ENCODE data around the gene DGKD. TPM values are rescaled to one million over a fixed set of nuclear protein-coding genes. Genes with fewer than 3 reads are reported as not detected.

DGKD gene
- polyA plus RNA-seq, 3 donors: 14.5 to 67.5 (median 16.6) TPM

GRCh38 chr2:233468047-233468740 is 113.9 kb downstream of the DGKD start:
- TF ChIP-seq, protein P1, sequence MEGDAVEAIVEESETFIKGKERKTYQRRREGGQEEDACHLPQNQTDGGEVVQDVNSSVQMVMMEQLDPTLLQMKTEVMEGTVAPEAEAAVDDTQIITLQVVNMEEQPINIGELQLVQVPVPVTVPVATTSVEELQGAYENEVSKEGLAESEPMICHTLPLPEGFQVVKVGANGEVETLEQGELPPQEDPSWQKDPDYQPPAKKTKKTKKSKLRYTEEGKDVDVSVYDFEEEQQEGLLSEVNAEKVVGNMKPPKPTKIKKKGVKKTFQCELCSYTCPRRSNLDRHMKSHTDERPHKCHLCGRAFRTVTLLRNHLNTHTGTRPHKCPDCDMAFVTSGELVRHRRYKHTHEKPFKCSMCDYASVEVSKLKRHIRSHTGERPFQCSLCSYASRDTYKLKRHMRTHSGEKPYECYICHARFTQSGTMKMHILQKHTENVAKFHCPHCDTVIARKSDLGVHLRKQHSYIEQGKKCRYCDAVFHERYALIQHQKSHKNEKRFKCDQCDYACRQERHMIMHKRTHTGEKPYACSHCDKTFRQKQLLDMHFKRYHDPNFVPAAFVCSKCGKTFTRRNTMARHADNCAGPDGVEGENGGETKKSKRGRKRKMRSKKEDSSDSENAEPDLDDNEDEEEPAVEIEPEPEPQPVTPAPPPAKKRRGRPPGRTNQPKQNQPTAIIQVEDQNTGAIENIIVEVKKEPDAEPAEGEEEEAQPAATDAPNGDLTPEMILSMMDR (IDR thresholded peaks at IDR 0.05): no peak
- no peaks in the 10 kb centered on the region for H3K4me1 Mint-ChIP-seq
- peaks cover 0 to 1% (median 0%) of the 10 kb centered on the region in 3 donors for H3K27me3 Mint-ChIP-seq (ENCODE audit: low read depth in 3 of 3)
- Histone ChIP-seq H3K4me3 (replicated peaks in 1 of 3; ENCODE audit: low read depth in 2 of 3, low read length in 3 of 3) (no peak overlapping the region), H3K9me3 (replicated peaks in 1 of 2; ENCODE audit: control insufficient read depth in 1 of 2, insufficient read depth in 1 of 2, low read length in 2 of 2) (no peaks in the 10 kb centered on the region), H3K79me2 (ENCODE audit: insufficient read depth, low read length) (no peaks in the 10 kb centered on the region), H3K4me2 (replicated peaks; ENCODE audit: extremely low read depth, low read length, poor library complexity, severe bottlenecking) (no peak overlapping the region), H2AFZ (ENCODE audit: insufficient read depth, low read depth, low read length, poor library complexity, severe bottlenecking) (no peak overlapping the region), H4K20me1 (ENCODE audit: insufficient read depth, low read length) (peaks cover 38% of the 10 kb centered on the region), H3K36me3 (replicated peaks in 1 of 2; ENCODE audit: control insufficient read depth in 1 of 2, insufficient read depth in 2 of 2, low read length in 2 of 2) (peaks cover 87 to 99% of the 10 kb centered on the region in 2 donors), H3K4me1 (ENCODE audit: control insufficient read depth in 1 of 2, insufficient read depth in 2 of 2, low read length in 2 of 2) (no peaks in the 10 kb centered on the region), H3K9ac (ENCODE audit: insufficient read depth, low read length, poor library complexity, severe bottlenecking) (no peak overlapping the region), H3K27ac (ENCODE audit: low read depth in 1 of 2, low read length in 2 of 2) (no peak overlapping the region), H3K27me3 (ENCODE audit: control insufficient read depth in 2 of 2, insufficient read depth in 2 of 2, low read length in 2 of 2) (no peaks in the 10 kb centered on the region)
- intact Hi-C loops (cut with micrococcal nuclease): no loop called here
- no peak overlapping the region for H3K4me3 Mint-ChIP-seq
- WGBS (ENCODE audit: insufficient coverage): 99% methylated on average over 21 of the region's 22 CpGs
- DNase-seq: no peak
- H3K36me3 Mint-ChIP-seq: peaks cover 87 to 94% of the 10 kb centered on the region in 2 donors
- H3K27ac Mint-ChIP-seq: peak overlapping the region in 1 of 7 donors; percentile 53
- peaks cover 0 to 2% (median 0%) of the 10 kb centered on the region in 7 donors for H3K9me3 Mint-ChIP-seq

DNA sequence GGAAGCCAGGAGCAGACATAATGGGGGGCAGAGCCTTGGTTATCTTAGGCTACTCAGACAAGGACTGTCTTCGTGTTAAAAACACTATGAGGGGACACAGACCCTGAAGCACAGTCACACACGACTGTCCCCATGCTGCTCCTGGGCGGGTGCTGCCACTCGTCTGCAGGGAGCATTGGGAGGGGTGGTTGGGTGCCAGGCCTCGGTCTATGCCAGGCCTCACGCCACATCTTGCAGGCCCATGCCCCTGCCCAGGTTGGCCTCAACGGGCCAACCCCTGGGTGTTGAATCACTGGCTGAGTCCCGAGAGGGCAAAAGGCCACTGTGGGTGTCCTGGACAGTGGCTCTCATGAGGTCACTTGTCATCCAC is 114.4 kb downstream of the DGKD start:
- intact Hi-C loops (cut with micrococcal nuclease): no loop called here
- 95% methylated on average over 8 of the region's 8 CpGs for WGBS (ENCODE audit: insufficient coverage)

More for the DNA sequence above, 114.4 kb downstream of the DGKD start:
- Mint-ChIP-seq H3K9me3 (peaks cover 0 to 2% (median 0%) of the 10 kb centered on the region in 7 donors), H3K27me3 (ENCODE audit: low read depth in 3 of 3) (peaks cover 0 to 1% (median 0%) of the 10 kb centered on the region in 3 donors), H3K27ac (peak overlapping the region in 2 of 7 donors; percentile 9 to 53), H3K36me3 (peaks cover 82 to 89% of the 10 kb centered on the region in 2 donors), H3K4me1 (no peaks in the 10 kb centered on the region), H3K4me3 (no peak overlapping the region)
- no peak for DNase-seq
- no peak overlapping the region for H3K27ac ChIP-seq (ENCODE audit: low read depth in 1 of 2, low read length in 2 of 2)
- H3K27me3 ChIP-seq (ENCODE audit: control insufficient read depth in 2 of 2, insufficient read depth in 2 of 2, low read length in 2 of 2): no peaks in the 10 kb centered on the region
- no peak overlapping the region for H2AFZ ChIP-seq (ENCODE audit: insufficient read depth, low read depth, low read length, poor library complexity, severe bottlenecking)
- H4K20me1 ChIP-seq (ENCODE audit: insufficient read depth, low read length): peaks cover 42% of the 10 kb centered on the region
- no peaks in the 10 kb centered on the region for H3K9me3 ChIP-seq (replicated peaks in 1 of 2; ENCODE audit: control insufficient read depth in 1 of 2, insufficient read depth in 1 of 2, low read length in 2 of 2)
- no peak overlapping the region for H3K4me2 ChIP-seq (replicated peaks; ENCODE audit: extremely low read depth, low read length, poor library complexity, severe bottlenecking)
- no peak overlapping the region for H3K9ac ChIP-seq (ENCODE audit: insufficient read depth, low read length, poor library complexity, severe bottlenecking)
- no peaks in the 10 kb centered on the region for H3K79me2 ChIP-seq (ENCODE audit: insufficient read depth, low read length)
- H3K36me3 ChIP-seq (replicated peaks in 1 of 2; ENCODE audit: control insufficient read depth in 1 of 2, insufficient read depth in 2 of 2, low read length in 2 of 2): peaks cover 84 to 97% of the 10 kb centered on the region in 2 donors
- H3K4me3 ChIP-seq (replicated peaks in 1 of 3; ENCODE audit: low read depth in 2 of 3, low read length in 3 of 3): no peak overlapping the region
- TF ChIP-seq, protein P1 (IDR thresholded peaks at IDR 0.05): no peak
- no peaks in the 10 kb centered on the region for H3K4me1 ChIP-seq (ENCODE audit: control insufficient read depth in 1 of 2, insufficient read depth in 2 of 2, low read length in 2 of 2)
